HG02970 (cell line): ENCODE data around the gene RRAD.
"Not testable (repeated sequence)": the region's sequence is repeated elsewhere in the genome, so short reads cannot be mapped to it uniquely, and the experiment has no call there.

Source experiments
- ATAC-seq: cut with Tn5 transposase; IDR thresholded peaks from one replicate; pipeline ENCODE4 v1.9.1; 2021; ENCODE audit warnings: mild to moderate bottlenecking, moderate library complexity, moderate number of reproducible peaks; ENCODE audit not compliant: unreplicated experiment, low FRiP score

Gene RRAD

DNA sequence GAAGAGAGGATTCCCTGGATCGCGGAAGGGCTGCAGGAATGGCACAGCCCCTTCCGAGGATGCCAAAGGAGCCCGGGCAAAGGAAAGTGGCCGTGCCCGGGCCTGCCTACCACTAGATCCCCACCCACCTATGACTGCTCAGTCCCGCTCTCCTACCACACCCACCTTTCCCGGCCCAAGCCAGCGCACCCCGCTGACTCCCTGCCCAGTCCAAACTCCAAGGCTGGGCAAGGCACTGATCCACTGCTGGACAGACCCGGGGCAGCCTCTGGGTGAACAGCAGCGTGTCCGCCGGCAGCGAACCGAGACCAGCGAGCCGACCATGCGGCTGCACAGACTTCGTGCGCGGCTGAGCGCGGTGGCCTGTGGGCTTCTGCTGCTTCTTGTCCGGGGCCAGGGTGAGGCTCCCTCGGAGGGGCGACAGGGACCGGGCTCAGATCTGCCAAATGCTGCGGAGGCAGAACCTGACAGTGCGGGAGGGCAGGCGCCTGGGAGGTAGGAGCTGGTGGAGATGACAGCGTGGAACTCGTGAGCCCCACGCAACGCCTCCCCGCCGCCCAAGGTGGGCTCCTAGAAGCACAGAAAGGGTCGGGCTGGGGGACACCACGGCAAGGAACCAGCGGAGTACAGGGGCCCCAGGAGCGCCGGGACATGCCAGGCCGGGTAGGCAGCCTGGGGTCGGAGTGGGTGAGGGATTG lies 10.1 kb upstream of the RRAD start, which contains the start of gene CES2:
CES2 (plus strand) TSS at position 203 of the 698 bp plus-strand sequence; CDS start at position 323, 120 bp downstream.
- no peak for ATAC-seq

DNA sequence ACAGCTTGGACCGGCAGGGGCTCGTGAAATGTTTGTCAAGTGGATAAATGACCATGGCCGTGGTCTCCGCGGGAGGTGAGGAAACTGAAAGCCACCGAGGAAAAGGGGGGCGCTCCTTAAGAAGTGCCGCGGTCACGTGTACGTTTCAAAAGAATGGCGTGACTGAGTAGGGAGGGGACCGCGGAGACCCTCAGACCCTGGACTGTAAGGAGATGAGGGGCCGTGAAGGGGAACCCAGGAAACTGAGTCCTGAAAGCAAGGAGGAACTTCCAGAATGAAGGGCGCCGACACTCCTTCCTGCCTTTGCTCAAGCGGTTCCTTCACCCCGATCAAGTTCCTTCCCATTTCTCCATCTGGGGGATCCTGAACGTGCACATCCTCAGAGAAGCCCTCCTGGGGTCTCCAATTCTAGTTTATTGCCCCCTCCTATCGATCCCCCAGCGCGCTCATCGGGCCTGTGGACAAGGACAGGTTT lies 9.5 kb upstream of the RRAD start:
- not testable (repeated sequence) for ATAC-seq

GRCh38 chr16:66934138-66934838 lies 9.0 kb upstream of the RRAD start, which contains the start of gene CIAO2B:
CIAO2B (minus strand) TSS chr16:66934402; CDS start chr16:66934364, 38 bp downstream.
- ATAC-seq, result peak; percentile 71

GRCh38 chr16:66933776-66934137 lies 8.4 kb upstream of the RRAD start:
- ATAC-seq, result no peak

DNA sequence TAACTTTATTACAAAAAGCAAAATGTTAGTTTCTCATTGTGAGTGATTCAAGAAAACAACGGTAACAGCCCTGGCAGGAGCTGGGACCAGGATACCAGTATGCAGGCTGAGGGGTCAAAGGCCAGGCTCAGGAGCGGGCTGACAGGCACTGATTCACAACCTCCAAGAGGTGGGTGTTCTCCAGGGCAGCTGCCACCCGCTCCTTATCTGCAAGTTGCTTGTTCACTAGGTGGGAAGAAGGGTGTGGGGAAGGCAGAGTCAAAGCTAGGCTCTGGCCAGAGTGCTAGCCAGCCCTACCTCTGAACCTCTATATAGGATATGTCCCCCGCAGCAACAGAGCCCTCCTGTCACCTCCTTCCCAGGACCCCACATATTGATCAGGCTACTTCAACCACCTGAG lies 6.7 kb upstream of the RRAD start:
- ATAC-seq, result no peak

- ATAC-seq, result no peak
These were observed 6.3 kb upstream of the RRAD start for GRCh38 chr16:66931665-66932064.

- ATAC-seq, result no peak
These were observed 4.9 kb upstream of the RRAD start for GRCh38 chr16:66930189-66930588.

DNA sequence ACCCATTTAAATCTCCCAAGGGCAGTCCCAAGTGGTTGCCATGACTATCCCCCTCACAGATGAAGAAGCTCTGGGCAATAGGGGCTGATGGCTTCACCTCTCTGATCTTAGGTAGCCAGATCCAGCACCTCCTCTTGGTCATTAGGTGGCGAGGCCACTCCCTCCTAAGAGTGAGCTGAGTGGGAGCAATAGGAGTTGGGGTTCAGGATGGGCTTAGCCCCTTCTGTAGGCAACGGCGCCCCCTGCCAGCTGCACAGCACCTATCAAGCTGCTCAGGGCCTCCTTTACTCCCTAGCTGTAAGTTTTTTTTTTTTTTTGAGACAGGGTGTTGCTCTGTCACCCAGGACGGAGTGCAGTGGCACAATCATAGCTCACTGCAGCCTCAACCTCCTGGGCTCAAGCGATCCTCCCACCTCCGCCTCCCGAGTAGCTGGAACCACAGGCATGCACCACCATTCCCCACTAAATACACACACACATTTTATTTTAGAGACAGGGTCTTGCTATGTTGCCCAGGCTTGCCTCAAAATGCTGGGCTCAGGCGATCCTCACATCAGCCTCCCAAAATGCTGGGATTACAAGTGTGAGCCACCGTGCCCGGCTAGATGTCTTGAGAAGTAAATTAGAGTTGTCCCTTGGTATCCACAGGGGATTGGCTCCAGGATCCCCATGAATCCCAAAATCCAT lies 3.5 kb upstream of the RRAD start:
- ATAC-seq, result no peak

DNA sequence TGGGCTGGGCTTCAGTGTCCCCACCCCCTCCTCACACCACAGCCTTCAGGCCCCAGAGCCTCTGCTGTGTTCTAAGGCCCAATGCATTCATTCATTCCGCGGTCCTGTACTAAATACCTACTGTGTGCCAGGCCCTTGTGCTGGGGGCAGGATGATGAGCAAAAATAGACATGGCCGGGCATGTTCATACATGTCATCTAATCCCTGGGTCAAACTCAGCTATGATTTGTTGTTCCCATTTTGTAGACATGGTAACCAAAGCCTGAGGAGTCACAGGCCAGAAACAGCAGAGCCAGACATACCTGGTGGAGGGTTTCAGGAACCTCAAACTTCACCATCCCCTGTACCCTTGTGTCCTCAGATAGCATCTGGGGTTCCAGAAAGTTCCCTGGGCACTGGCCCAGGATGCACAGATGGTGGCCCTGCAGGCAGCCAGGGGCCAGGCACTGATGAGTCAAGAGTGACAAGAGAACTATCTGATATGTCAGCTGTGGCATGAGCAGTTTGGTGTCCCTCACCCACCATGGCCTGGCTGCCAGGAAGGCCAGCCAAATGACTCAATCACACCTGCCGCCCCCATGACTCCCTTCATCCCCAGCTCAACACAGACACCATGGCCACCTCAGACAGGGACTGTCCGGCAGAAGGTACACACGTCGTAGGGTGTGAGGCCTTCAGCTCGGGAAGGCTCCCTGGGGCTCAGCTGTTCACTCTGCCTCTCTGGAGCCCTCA lies 2.7 kb upstream of the RRAD start:
- ATAC-seq, result no peak

- no peak for ATAC-seq
These were observed 1.7 kb upstream of the RRAD start for GRCh38 chr16:66926961-66927436.

GRCh38 chr16:66926171-66926947 lies 1.0 kb upstream of the RRAD start:
- no peak for ATAC-seq

DNA sequence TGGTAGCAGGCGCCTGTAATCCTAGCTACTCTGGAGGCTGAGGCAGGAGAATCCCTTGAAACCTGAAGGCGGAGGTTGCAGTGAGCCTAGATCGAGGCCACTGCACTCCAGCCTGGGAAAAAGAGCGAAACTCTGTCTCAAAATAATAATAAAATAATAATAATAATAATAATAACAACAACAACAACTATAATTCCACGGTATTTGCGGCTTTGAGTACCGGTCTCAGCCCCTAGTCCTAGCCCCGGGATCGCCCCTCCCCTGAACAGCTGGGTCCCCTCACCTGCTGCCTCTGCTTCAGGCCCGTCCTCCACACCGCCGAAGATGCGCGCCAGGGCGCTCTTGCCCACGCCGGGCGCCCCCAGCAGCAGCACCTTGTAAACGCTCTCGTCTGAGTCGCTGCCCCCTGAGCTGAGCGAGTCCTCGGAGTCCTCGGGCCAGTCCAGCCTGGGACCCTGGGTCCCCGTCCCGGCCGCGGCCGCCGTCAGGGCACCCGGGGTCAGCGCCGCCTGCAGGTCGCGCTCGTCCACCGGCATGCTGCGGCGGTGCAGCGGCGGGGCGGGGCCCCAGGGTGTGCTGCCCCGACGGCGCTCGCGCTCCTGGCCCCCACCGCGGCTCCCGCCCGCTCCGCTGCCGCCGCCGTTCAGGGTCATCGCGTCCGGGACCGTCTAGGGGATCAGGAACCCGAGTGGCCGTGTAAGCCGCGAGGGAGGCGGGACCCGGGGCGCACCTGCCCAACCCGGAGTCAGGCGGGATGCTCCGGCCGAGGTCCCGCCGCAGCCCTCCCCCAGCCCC lies 611 bp downstream of the RRAD start:
- peak; percentile 44 for ATAC-seq

DNA sequence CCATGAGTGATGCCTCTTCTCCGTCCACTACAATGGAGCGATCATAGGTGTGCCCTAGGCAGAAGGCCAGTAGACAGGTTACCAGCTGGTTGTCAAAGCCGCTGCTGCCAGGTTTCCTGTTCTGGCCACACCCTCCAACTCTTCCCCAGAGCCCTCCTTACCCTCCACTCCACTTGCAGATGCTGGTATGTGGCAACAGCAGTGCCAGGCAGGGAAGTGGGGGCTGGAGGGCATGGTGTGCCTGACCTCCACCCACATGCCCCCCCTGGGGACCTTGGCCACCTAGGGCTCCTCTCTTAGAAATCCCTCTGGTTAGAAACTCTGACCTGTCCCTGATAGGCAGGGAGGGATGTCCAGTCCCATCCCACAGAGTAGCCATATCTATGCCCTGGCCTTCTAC lies 1.5 kb downstream of the RRAD start:
- ATAC-seq, result no peak

DNA sequence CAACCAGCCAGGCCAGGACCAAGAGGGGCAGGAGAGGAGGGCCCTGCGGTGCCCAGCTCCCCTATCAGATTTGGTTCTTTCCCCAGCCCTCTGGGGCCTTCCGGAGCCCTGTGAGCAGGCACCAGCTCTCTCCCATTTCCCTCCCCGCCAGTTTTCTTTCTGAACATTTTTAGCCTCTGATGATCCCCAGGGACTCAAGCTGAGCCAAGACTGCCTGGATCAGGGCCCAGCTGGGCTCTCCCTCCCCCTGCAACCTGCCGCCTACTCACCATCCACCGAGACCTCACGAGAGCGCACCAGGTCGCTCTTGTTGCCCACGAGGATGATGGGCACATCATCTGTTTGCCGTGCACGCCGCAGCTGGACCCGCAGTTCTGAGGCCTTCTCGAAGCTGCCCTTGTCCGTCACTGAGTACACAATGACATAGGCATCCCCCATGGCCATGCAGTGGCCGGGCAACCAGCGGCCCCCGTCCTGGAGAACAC lies 2.0 kb downstream of the RRAD start:
- ATAC-seq, result no peak

- ATAC-seq, result no peak
These were observed 3.4 kb downstream of the RRAD start for GRCh38 chr16:66921729-66922450.

GRCh38 chr16:66920924-66921680 lies 4.2 kb downstream of the RRAD start:
- no peak for ATAC-seq

DNA sequence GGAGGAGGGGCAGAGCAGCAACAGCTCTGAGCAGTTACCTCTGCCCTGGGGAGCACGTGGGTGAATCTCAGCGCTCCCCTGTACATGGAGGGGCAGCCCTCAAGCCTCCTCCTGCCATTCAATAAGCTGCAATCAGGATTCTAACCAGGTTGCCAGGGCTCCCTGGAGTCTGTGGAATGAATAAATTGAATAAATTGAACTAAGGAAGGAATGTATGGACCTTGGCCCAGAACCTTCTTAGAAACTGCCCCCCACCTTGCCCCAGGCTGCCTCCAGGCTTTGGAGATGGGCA lies 5.1 kb downstream of the RRAD start:
- no peak for ATAC-seq
